KMS-11 (cell line): ENCODE results near the gene PYGL.

Experiments
- H2AFZ ChIP-seq: fragments of 200-600 bp; sonication (generic); 2 replicates; pipeline ENCODE4 v1.6.1; 2016; ENCODE audit warnings: antibody characterized with exemption, mixed run types, low read depth
- H3K27ac ChIP-seq: fragments of 200-600 bp; sonication (generic); 2 replicates; pipeline ENCODE4 v1.6.1; 2016; ENCODE audit warnings: mild to moderate bottlenecking, mixed run types
- H3K27me3 ChIP-seq: fragments of 200-600 bp; sonication (generic); 2 replicates; pipeline ENCODE4 v1.6.1; 2017; ENCODE audit warnings: mild to moderate bottlenecking, low read depth, mixed run types, moderate library complexity; ENCODE audit not compliant: insufficient read depth
- H3K36me3 ChIP-seq: fragments of 200-600 bp; sonication (generic); 2 replicates; pipeline ENCODE4 v1.6.1; 2017; ENCODE audit warnings: mild to moderate bottlenecking, mixed run types; ENCODE audit not compliant: insufficient read depth
- H3K4me1 ChIP-seq: fragments of 200-600 bp; sonication (generic); 2 replicates; pipeline ENCODE4 v1.6.1; 2016; ENCODE audit warnings: mild to moderate bottlenecking, low read depth, mixed run types; ENCODE audit not compliant: poor library complexity, severe bottlenecking
- H3K4me2 ChIP-seq: fragments of 200-600 bp; sonication (generic); 2 replicates; pipeline ENCODE4 v1.7.0; 2016; ENCODE audit warnings: mild to moderate bottlenecking, mixed run types
- H3K4me3 ChIP-seq: fragments of 200-600 bp; sonication (generic); IDR thresholded peaks from 2 replicates; pipeline ENCODE4 v1.6.1; 2017; ENCODE audit warnings: low read depth, low read length, mixed read lengths; ENCODE audit not compliant: insufficient read depth
- H3K79me2 ChIP-seq: fragments of 200-600 bp; sonication (generic); 2 replicates; pipeline ENCODE4 v1.6.1; 2016; ENCODE audit warnings: low read depth, mixed run types; ENCODE audit not compliant: insufficient read depth
- H3K9ac ChIP-seq: fragments of 200-600 bp; sonication (generic); 2 replicates; pipeline ENCODE4 v1.6.1; 2016; ENCODE audit warnings: mild to moderate bottlenecking, mixed run types
- H4K20me1 ChIP-seq: fragments of 200-600 bp; sonication (generic); 2 replicates; pipeline ENCODE4 v1.6.1; 2016; ENCODE audit warnings: mild to moderate bottlenecking, mixed run types; ENCODE audit not compliant: insufficient read depth
- TF ChIP-seq, protein P1 (sequence below): fragments of 200-600 bp; sonication (generic); conservative IDR thresholded peaks from 2 replicates; pipeline ENCODE4 v1.6.1; 2017; ENCODE audit warnings: low read depth, mild to moderate bottlenecking, antibody characterized with exemption, low read length, moderate library complexity, mixed read lengths

PYGL gene

DNA sequence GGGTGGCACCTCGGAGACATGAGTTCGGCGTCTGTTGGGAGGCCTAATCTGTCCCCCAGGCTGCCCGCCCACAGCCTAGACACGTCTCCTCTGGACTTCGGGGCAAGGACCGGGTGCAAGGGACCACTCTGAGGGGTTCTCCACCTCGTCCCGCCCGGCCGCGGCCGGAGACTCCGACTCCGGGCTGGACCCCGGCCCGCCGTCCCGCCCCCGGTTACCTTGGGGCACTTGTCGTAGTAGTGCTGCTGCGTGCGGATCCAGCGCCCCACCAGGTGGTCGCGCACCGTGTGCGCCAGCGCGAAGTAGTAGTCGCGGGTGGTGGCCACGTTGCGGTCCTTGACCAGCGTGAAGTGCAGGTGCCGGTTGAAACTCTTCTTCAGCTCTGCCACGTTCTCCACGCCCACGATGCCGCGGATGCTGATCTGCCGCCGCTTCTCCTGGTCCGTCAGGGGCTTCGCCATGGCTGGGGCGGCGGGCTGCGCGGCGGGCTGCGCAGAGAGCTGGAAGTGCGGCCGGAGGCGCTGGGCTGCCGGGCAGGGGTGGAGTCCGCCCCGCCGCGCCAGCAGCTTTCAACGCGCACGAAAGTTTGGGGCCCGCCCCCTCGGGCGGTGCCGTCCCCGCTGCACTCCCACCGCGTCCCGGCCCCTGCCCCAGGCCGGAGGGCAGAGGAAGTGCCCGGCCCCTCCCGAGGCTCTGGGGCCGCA lies at the start of gene PYGL:
Gene PYGL (minus strand): TSS at position 541 of the 704 bp plus-strand sequence. CDS start 80 bp downstream, at position 461.
- no peak within 1 kb of the TSS; the same call in 1 of the 2 replicates for H3K9ac ChIP-seq
- H3K27me3 ChIP-seq = no peaks in the 10 kb centered on the region

GRCh38 chr14:50985859-50986331 lies 41.6 kb upstream of the PYGL start:
- H3K9ac ChIP-seq = no peak overlapping the region
- H3K4me3 ChIP-seq = no peak overlapping the region
- no peaks in the 10 kb centered on the region for H3K27me3 ChIP-seq
- no peak overlapping the region for H2AFZ ChIP-seq
- no peaks in the 10 kb centered on the region for H3K4me1 ChIP-seq
- no peak overlapping the region for H3K4me2 ChIP-seq
- H3K79me2 ChIP-seq = no peaks in the 10 kb centered on the region
- H3K27ac ChIP-seq = no peak overlapping the region
- TF ChIP-seq, protein P1, sequence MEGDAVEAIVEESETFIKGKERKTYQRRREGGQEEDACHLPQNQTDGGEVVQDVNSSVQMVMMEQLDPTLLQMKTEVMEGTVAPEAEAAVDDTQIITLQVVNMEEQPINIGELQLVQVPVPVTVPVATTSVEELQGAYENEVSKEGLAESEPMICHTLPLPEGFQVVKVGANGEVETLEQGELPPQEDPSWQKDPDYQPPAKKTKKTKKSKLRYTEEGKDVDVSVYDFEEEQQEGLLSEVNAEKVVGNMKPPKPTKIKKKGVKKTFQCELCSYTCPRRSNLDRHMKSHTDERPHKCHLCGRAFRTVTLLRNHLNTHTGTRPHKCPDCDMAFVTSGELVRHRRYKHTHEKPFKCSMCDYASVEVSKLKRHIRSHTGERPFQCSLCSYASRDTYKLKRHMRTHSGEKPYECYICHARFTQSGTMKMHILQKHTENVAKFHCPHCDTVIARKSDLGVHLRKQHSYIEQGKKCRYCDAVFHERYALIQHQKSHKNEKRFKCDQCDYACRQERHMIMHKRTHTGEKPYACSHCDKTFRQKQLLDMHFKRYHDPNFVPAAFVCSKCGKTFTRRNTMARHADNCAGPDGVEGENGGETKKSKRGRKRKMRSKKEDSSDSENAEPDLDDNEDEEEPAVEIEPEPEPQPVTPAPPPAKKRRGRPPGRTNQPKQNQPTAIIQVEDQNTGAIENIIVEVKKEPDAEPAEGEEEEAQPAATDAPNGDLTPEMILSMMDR = no peak
- no peaks in the 10 kb centered on the region for H4K20me1 ChIP-seq
- H3K36me3 ChIP-seq = no peaks in the 10 kb centered on the region

More for the DNA sequence above, at the start of gene PYGL:
- no peak within 1 kb of the TSS for H3K4me2 ChIP-seq
- TF ChIP-seq, protein P1 = no peak
- no peak within 1 kb of the TSS for H3K4me3 ChIP-seq
- H3K36me3 ChIP-seq = no peaks in the 10 kb centered on the region
- no peak within 1 kb of the TSS for H3K27ac ChIP-seq
- H4K20me1 ChIP-seq = no peaks in the 10 kb centered on the region
- peak within 1 kb of the TSS; percentile 38; the same call in 1 of the 2 replicates for H2AFZ ChIP-seq
- H3K4me1 ChIP-seq = no peaks in the 10 kb centered on the region
- no peaks in the 10 kb centered on the region for H3K79me2 ChIP-seq

DNA sequence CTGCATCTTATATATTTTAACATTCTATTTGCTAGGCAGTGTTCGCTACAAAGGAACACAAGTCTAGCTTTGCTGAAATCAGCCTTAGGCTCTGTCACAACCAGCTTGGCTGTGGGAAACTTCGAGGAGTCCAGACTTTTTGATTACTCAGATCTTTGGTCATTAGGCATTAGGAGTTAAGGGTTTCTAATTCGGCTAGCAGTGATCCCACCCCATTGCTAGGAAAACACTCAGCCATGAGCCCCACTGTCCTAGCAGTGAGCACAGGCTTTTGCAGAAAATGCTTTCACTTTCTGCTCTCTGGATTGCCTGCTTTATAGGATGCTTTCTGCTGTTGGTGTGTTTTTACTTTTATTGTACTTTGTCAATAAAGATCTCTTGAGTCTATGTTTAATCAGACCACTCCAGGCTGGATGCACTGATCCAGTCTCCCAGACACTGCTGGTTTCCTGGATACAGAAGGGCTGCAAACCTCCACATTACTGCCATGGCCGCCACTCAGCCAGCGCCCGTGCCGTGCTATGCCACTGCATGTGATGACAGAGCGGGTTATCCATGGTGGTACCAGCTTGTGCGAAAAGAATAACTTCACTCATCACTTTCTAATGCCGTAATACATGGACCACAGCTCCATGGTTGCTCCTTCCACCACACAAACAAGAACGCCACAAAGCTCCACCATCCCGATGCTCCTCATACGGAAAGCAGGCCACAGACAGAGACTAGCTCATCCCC lies 41.0 kb upstream of the PYGL start:
- H3K79me2 ChIP-seq = no peaks in the 10 kb centered on the region
- H3K27ac ChIP-seq = no peak overlapping the region
- no peak overlapping the region for H3K4me2 ChIP-seq
- H4K20me1 ChIP-seq = no peaks in the 10 kb centered on the region
- TF ChIP-seq, protein P1 = no peak
- H3K4me1 ChIP-seq = no peaks in the 10 kb centered on the region
- no peak overlapping the region for H2AFZ ChIP-seq
- no peak overlapping the region for H3K9ac ChIP-seq
- no peaks in the 10 kb centered on the region for H3K36me3 ChIP-seq
- no peak overlapping the region for H3K4me3 ChIP-seq
- no peaks in the 10 kb centered on the region for H3K27me3 ChIP-seq

- Histone ChIP-seq H3K79me2 (no peaks in the 10 kb centered on the region), H3K4me3 (no peak overlapping the region), H3K4me2 (no peak overlapping the region), H2AFZ (no peak overlapping the region), H3K27me3 (no peaks in the 10 kb centered on the region), H3K4me1 (no peaks in the 10 kb centered on the region), H3K27ac (no peak overlapping the region), H3K9ac (no peak overlapping the region), H4K20me1 (no peaks in the 10 kb centered on the region), H3K36me3 (no peaks in the 10 kb centered on the region)
- TF ChIP-seq, protein P1 = no peak
These were observed 39.9 kb upstream of the PYGL start for GRCh38 chr14:50984036-50984710.
